Stimulated activated CD4-positive, alpha-beta T cell treated with anti-CD3 and anti-CD28 coated beads, Interleukin-12 subunit alpha, Interleukin-12 subunit beta, amount 100 ng/mL, for 24 hours (primary cell): ENCODE data around the gene INPP4B.

Source experiments
- DNase-seq, 2 experiments: peaks; one replicate each; pipeline ENCODE4 v3.0.0-alpha.2; 2020; ENCODE audit warnings: low read depth in 2 of 2

INPP4B gene

GRCh38 chr4:142379277-142380051 is 466.6 kb downstream of the INPP4B start:
- no peak for DNase-seq

GRCh38 chr4:142378179-142378578 is 467.9 kb downstream of the INPP4B start:
- no peak for DNase-seq

GRCh38 chr4:142377342-142378091 is 468.6 kb downstream of the INPP4B start:
- DNase-seq: no peak

- no peak for DNase-seq
These were observed 469.9 kb downstream of the INPP4B start for GRCh38 chr4:142376204-142376603.

- DNase-seq: no peak
These were observed 472.5 kb downstream of the INPP4B start for GRCh38 chr4:142373610-142374009.

- DNase-seq: no peak
These were observed 473.4 kb downstream of the INPP4B start for GRCh38 chr4:142372530-142373260.

- no peak for DNase-seq
These were observed 477.0 kb downstream of the INPP4B start for GRCh38 chr4:142369141-142369540.

GRCh38 chr4:142367418-142368180 is 478.5 kb downstream of the INPP4B start:
- no peak for DNase-seq

GRCh38 chr4:142366769-142367181 is 479.3 kb downstream of the INPP4B start:
- no peak for DNase-seq

GRCh38 chr4:142365391-142365790 is 480.7 kb downstream of the INPP4B start:
- DNase-seq: no peak

GRCh38 chr4:142363686-142364085 is 482.4 kb downstream of the INPP4B start:
- no peak for DNase-seq

- no peak for DNase-seq
These were observed 484.1 kb downstream of the INPP4B start for GRCh38 chr4:142361981-142362380.

- DNase-seq: no peak
These were observed 485.4 kb downstream of the INPP4B start for GRCh38 chr4:142360657-142361056.

GRCh38 chr4:142358656-142359055 is 487.4 kb downstream of the INPP4B start:
- no peak for DNase-seq

GRCh38 chr4:142356801-142357200 is 489.3 kb downstream of the INPP4B start:
- no peak for DNase-seq

- DNase-seq: no peak
These were observed 489.9 kb downstream of the INPP4B start for GRCh38 chr4:142356118-142356759.

GRCh38 chr4:142355421-142355930 is 490.6 kb downstream of the INPP4B start:
- no peak for DNase-seq

- no peak for DNase-seq
These were observed 491.2 kb downstream of the INPP4B start for GRCh38 chr4:142354794-142355420.

- no peak for DNase-seq
These were observed 492.1 kb downstream of the INPP4B start for GRCh38 chr4:142354041-142354440.

- DNase-seq: no peak
These were observed 492.9 kb downstream of the INPP4B start for GRCh38 chr4:142353149-142353738.
